GM11168 (cell line): ENCODE results near the gene CDH19.

Experiments used
- in situ Hi-C: fragments of 300-500 bp; cut with MboI; formaldehyde crosslinking; loops from one replicate; pipeline ENCODE4 v1.12.0; 2022; ENCODE audit warnings: low sequenced_read_pairs; ENCODE audit not compliant: unreplicated experiment

Gene CDH19, protein sequence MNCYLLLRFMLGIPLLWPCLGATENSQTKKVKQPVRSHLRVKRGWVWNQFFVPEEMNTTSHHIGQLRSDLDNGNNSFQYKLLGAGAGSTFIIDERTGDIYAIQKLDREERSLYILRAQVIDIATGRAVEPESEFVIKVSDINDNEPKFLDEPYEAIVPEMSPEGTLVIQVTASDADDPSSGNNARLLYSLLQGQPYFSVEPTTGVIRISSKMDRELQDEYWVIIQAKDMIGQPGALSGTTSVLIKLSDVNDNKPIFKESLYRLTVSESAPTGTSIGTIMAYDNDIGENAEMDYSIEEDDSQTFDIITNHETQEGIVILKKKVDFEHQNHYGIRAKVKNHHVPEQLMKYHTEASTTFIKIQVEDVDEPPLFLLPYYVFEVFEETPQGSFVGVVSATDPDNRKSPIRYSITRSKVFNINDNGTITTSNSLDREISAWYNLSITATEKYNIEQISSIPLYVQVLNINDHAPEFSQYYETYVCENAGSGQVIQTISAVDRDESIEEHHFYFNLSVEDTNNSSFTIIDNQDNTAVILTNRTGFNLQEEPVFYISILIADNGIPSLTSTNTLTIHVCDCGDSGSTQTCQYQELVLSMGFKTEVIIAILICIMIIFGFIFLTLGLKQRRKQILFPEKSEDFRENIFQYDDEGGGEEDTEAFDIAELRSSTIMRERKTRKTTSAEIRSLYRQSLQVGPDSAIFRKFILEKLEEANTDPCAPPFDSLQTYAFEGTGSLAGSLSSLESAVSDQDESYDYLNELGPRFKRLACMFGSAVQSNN

DNA sequence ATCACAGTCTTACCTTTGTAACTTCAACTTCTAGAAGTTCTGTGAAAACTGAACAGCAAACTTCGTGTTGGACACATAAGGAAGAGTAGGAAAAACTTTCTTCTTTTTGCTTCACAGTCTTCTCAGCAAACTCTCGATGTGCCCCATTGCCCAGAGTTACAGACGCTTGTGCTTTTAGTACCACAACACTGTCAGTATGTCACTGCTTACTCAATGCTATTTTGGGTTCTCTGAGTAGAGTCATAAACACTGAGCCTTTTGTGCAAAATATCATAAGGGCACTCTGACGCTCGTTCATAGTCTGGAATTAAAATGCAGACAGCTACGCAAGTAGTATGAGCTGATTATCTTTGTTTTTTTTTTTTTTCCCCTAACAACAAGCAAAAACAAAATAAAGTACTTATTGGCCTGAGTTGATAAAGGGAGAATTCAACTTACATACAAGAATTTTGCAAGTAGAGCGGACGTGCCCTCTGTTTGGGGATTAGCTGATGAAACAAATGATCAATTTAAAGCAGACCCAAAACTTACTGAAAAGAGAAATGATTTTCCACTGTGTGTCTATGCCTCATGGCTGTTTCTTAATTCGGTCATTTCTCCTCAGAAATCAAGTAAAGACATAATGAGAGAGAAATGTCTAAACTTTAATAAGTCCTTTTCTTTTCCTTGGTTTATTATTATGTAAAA, at the start of gene CDH19:
TSS of gene CDH19 (minus strand) at position 150 of the 687 bp plus-strand sequence. CDS start 31,886 bp downstream, outside the sequence.
- in situ Hi-C loops = no loop called here

DNA sequence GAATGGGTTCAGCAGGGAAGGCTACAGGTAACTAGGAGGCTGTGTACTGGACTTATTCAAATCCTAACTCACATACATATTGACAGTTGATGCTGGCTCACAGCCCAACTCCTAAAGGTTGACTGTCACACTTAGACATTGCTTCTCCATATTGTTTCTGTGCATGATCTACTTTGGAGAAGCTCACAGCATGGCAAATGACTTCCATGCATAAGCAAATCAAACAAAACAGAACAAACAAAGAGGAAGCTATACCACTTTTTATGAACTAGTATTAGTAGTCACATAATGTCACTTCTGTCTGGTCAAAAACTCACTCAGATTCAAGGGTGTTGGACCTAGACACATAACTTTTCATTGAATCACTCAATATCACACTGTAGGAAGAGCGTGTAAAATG, 43.8 kb upstream of the CDH19 start:
- in situ Hi-C loops = no loop called here

- in situ Hi-C loops = no loop called here
These were observed 42.7 kb upstream of the CDH19 start for GRCh38 chr18:66646609-66647008.

DNA sequence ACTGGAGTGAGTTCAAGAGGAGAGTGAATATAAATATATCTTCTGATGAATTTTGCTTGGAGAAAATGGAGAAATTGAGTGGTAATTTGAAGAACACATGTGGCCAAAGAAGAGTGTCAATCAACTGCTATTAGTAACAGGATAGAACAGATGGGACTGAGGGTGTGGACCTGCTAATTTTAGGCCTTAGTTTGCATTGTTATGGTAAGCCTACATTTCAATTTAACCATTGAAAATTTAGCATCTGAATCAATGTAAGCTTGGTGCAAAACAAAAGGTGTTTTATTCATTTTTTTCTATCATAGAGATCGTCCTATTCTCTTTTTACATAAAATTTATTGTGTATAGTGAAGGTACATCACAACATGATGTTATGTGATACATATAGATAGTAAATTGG, 42.1 kb upstream of the CDH19 start:
- in situ Hi-C loops = no loop called here

DNA sequence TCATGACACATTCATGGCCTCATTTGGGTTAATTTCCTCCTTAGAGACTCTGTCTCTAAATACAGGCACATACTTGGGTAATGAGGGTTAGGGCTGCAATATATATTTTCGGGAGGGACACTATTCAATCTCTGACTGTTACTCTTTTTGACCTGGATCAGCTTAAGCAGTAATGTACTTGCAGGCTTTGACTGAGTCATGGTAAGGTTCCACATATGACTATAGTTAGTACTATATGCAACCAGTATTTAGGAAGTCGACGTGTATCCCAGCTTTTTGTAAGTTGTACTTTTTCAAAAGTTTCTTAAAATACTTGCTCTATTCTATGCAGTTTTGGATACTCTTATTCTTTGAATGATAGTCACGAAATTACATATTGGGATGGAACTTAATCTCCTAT, 37.2 kb upstream of the CDH19 start:
- in situ Hi-C loops = no loop called here

DNA sequence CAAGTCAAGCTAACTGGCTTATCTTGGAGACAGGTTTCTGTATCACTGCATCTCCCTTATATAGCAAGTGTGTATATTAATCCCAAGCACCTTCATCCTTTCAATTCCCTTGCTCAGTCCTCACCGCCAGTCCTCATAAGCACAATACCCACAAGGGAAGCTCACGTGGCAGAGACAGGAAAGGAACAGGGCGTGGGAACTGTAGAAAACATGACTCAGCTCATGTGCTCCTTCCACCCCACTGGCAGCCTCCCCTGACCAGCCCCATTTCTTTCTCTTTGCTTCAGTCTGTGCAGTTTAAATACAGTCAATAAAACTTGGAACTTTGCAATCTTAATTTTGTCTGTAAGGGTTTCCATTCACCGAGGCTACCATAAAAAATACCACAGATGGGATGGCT, 36.5 kb upstream of the CDH19 start:
- in situ Hi-C loops = no loop called here

GRCh38 chr18:66638856-66639629, 35.2 kb upstream of the CDH19 start:
- in situ Hi-C loops = no loop called here

DNA sequence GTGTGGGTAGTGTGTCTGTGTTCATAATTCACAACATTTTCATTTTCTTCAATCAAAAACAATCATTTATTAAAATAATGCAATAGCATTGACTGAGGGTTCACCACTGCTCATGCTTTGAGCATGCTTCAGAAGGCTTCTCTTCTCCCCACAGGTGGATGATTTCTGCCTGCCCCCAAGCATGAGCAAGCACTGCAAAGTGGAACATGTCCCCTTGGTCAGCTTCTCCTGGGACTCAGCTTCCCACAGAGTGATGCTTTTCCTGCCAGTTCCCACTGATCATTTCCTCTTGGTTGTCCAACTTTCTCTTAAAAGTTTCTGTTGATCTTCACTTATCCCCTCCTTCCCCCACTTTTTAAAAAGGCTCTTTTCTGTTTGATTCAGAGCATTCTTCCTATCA, 31.5 kb upstream of the CDH19 start:
- in situ Hi-C loops = no loop called here

GRCh38 chr18:66632756-66633155, 28.9 kb upstream of the CDH19 start:
- in situ Hi-C loops = no loop called here

DNA sequence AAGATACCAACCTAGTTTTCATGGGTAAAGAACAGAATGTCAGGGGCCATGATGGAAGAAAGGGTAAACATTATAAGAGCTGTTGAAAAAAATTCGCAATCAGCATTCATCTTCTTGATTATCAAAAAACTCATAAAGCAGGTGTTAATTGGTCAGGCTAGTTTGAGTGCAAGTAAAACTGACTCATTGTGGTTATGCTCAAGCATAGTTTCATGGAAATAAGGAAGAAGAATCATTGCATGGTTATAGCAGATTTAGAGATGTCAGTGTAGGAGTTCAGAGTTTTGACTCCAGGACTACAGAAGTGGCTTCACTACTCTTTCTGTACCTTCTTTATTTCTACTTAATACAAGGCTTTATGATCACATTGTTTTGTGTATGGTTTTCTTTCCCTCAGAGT, 26.9 kb upstream of the CDH19 start:
- in situ Hi-C loops = no loop called here

- in situ Hi-C loops = no loop called here
These were observed 19.9 kb upstream of the CDH19 start for GRCh38 chr18:66623821-66624220.

DNA sequence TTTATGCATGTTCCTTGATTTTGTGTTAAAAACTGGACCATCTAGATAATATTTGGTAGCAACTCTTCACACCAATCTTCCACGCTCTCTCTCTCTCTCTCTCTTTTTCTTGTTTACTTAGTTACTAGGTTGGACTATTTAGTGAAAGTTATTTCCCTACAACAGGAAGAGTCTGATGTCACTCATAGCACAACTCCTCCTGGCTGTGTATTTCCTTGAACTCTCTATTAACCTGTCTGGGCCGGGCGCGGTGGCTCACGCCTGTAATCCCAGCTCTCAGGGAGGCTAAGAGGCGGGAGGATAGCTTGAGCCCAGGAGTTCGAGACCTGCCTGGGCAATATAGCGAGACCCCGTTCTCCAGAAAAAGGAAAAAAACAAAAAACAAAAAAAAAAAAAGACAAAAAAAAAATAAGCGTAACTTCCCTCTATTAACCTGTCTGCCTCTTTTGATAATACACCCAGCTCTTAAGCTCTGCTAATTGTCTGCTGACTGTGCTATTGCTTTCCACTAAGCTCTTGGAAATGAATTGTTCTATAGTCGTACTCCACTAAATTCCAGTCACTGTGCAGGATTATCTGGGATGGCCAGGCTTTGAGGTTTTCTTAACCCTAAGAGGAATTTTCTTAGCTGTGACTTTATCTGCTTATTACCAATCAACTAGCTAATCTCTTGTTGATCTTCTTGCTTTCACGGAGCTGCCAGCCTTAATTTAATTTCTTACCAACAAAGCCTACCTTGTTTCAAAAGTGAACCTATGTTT, 18.1 kb upstream of the CDH19 start:
- in situ Hi-C loops = no loop called here

GRCh38 chr18:66616523-66616983, 12.7 kb upstream of the CDH19 start:
- in situ Hi-C loops = no loop called here

GRCh38 chr18:66615176-66615575, 11.3 kb upstream of the CDH19 start:
- in situ Hi-C loops = no loop called here

- in situ Hi-C loops = no loop called here
These were observed 3.7 kb upstream of the CDH19 start for GRCh38 chr18:66607632-66608031.

DNA sequence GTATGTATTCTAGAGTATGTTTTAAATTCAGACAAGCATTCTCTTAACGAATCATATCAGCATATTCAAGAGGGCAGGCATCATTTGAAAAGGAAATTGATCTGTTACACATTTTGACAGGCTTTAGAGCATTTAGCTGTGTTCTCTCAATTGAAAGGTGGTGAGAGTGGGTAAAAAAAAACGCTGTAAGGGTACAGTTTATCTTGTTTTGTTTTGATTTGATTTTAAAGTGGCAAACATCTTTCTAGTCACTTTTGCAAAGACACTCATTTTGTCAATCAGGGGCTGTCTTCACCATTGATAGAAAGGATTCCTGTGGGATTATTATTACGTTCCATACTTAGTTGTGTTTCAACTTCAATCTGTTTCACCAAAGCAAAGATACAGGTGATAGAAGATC, 2.2 kb downstream of the CDH19 start:
- in situ Hi-C loops = no loop called here

DNA sequence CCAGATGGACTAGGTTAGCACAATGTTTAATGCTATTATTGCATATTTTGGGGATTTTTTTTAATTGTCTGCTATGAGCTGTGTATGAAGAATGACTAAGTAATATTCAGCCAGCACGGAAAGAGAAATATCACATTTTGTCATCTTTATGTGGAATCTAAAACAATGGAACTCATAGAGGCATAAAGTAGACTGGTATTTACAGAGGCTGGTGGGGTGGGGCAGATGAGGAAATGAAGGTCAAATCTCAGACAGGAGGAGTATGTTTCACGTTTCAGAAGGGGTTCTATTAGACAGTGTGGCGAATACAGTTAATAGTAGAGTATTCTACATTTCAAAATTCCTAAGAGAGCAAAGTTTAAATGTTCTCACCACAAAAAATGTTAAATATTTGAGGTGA, 4.7 kb downstream of the CDH19 start:
- in situ Hi-C loops = no loop called here

GRCh38 chr18:66587430-66587829, 16.5 kb downstream of the CDH19 start:
- in situ Hi-C loops = no loop called here

- in situ Hi-C loops = no loop called here
These were observed 21.7 kb downstream of the CDH19 start for GRCh38 chr18:66582211-66582610.
